ENCODE data around the gene PCP4L1.
"Not testable (repeated sequence)": the region's sequence is repeated elsewhere in the genome, so short reads cannot be mapped to it uniquely, and the experiment has no call there.

Gene PCP4L1

GRCh38 chr1:161250829-161251228 is 7.7 kb upstream of the PCP4L1 start:
- Histone ChIP-seq H2BK5ac (ENCODE audit: low read length) (no peak overlapping the region), H3K18ac (ENCODE audit: low read length) (no peak overlapping the region), H2BK15ac (replicated peaks; ENCODE audit: low read depth) (no peak overlapping the region), H3K36me3 (ENCODE audit: control insufficient read depth, insufficient read depth, low read length) (no peaks in the 10 kb centered on the region), H3K4me3 (ENCODE audit: low read length) (no peak overlapping the region), H2AK5ac (ENCODE audit: low read length) (no peak overlapping the region), H3K4me1 (ENCODE audit: control insufficient read depth, low read depth, low read length) (no peaks in the 10 kb centered on the region), H2BK120ac (ENCODE audit: low read depth, low read length) (no peak overlapping the region), H4K8ac (ENCODE audit: low read depth, low read length) (no peak overlapping the region), H4K5ac (ENCODE audit: low read length) (no peak overlapping the region), H3K79me1 (ENCODE audit: low read length) (no peaks in the 10 kb centered on the region), H3K23ac (ENCODE audit: low read length) (no peak overlapping the region), H3K27me3 (ENCODE audit: insufficient read depth, low read length, poor library complexity) (no peaks in the 10 kb centered on the region), H3K9ac (ENCODE audit: low read length) (no peak overlapping the region), H3K4me2 (ENCODE audit: low read length) (no peak overlapping the region), H3K27ac (ENCODE audit: low read depth, low read length) (no peak overlapping the region), H3K4ac (ENCODE audit: low read depth, low read length) (no peak overlapping the region), H3K79me2 (ENCODE audit: control insufficient read depth, insufficient read depth, low read length) (no peaks in the 10 kb centered on the region), H3K56ac (ENCODE audit: low read length) (no peak overlapping the region)
- no CpG with 5 or more reads among the region's 7 CpGs for WGBS (ENCODE audit: extremely low coverage, insufficient coverage, low lambda C conversion rate)
- DNase-seq: no peak

- Histone ChIP-seq H3K27ac (ENCODE audit: low read depth, low read length) (no peak overlapping the region), H2AK5ac (ENCODE audit: low read length) (no peak overlapping the region), H3K18ac (ENCODE audit: low read length) (no peak overlapping the region), H3K79me1 (ENCODE audit: low read length) (no peaks in the 10 kb centered on the region), H3K9ac (ENCODE audit: low read length) (no peak overlapping the region), H2BK15ac (replicated peaks; ENCODE audit: low read depth) (no peak overlapping the region), H3K27me3 (ENCODE audit: insufficient read depth, low read length, poor library complexity) (no peaks in the 10 kb centered on the region), H2BK120ac (ENCODE audit: low read depth, low read length) (no peak overlapping the region), H3K4me1 (ENCODE audit: control insufficient read depth, low read depth, low read length) (no peaks in the 10 kb centered on the region), H3K79me2 (ENCODE audit: control insufficient read depth, insufficient read depth, low read length) (no peaks in the 10 kb centered on the region), H4K5ac (ENCODE audit: low read length) (no peak overlapping the region), H3K4me3 (ENCODE audit: low read length) (no peak overlapping the region), H3K4ac (ENCODE audit: low read depth, low read length) (no peak overlapping the region), H3K23ac (ENCODE audit: low read length) (no peak overlapping the region), H3K4me2 (ENCODE audit: low read length) (no peak overlapping the region), H2BK5ac (ENCODE audit: low read length) (no peak overlapping the region), H4K8ac (ENCODE audit: low read depth, low read length) (no peak overlapping the region), H3K36me3 (ENCODE audit: control insufficient read depth, insufficient read depth, low read length) (no peaks in the 10 kb centered on the region), H3K56ac (ENCODE audit: low read length) (no peak overlapping the region)
- DNase-seq: no peak
- WGBS (ENCODE audit: extremely low coverage, insufficient coverage, low lambda C conversion rate): no CpG with 5 or more reads among the region's 8 CpGs
These were observed 7.0 kb upstream of the PCP4L1 start for GRCh38 chr1:161251579-161251978.

GRCh38 chr1:161255302-161255701 is 3.2 kb upstream of the PCP4L1 start:
- H3K4me1 ChIP-seq (ENCODE audit: control insufficient read depth, low read depth, low read length); H2BK5ac ChIP-seq (ENCODE audit: low read length); H2AK5ac ChIP-seq (ENCODE audit: low read length); H4K5ac ChIP-seq (ENCODE audit: low read length); H3K27ac ChIP-seq (ENCODE audit: low read depth, low read length); H3K79me2 ChIP-seq (ENCODE audit: control insufficient read depth, insufficient read depth, low read length); H3K36me3 ChIP-seq (ENCODE audit: control insufficient read depth, insufficient read depth, low read length); H3K23ac ChIP-seq (ENCODE audit: low read length); H4K8ac ChIP-seq (ENCODE audit: low read depth, low read length); H3K18ac ChIP-seq (ENCODE audit: low read length); H3K9ac ChIP-seq (ENCODE audit: low read length); H3K79me1 ChIP-seq (ENCODE audit: low read length); H3K4ac ChIP-seq (ENCODE audit: low read depth, low read length); DNase-seq; H2BK15ac ChIP-seq (replicated peaks; ENCODE audit: low read depth); H3K4me2 ChIP-seq (ENCODE audit: low read length); H3K4me3 ChIP-seq (ENCODE audit: low read length); H2BK120ac ChIP-seq (ENCODE audit: low read depth, low read length): not testable (repeated sequence)
- H3K56ac ChIP-seq (ENCODE audit: low read length): peak overlapping the region; percentile 49
- peaks cover 14% of the 10 kb centered on the region for H3K27me3 ChIP-seq (ENCODE audit: insufficient read depth, low read length, poor library complexity)
- no CpG with 5 or more reads among the region's 5 CpGs for WGBS (ENCODE audit: extremely low coverage, insufficient coverage, low lambda C conversion rate)

GRCh38 chr1:161255955-161256520 is 2.5 kb upstream of the PCP4L1 start:
- not testable (repeated sequence) for H2BK120ac ChIP-seq (ENCODE audit: low read depth, low read length); H2BK5ac ChIP-seq (ENCODE audit: low read length); H3K4ac ChIP-seq (ENCODE audit: low read depth, low read length); H4K5ac ChIP-seq (ENCODE audit: low read length); H3K18ac ChIP-seq (ENCODE audit: low read length); H2AK5ac ChIP-seq (ENCODE audit: low read length); H4K8ac ChIP-seq (ENCODE audit: low read depth, low read length); H3K4me2 ChIP-seq (ENCODE audit: low read length); H3K79me2 ChIP-seq (ENCODE audit: control insufficient read depth, insufficient read depth, low read length); H3K27ac ChIP-seq (ENCODE audit: low read depth, low read length); H3K4me1 ChIP-seq (ENCODE audit: control insufficient read depth, low read depth, low read length); H3K56ac ChIP-seq (ENCODE audit: low read length); H3K79me1 ChIP-seq (ENCODE audit: low read length); H3K9ac ChIP-seq (ENCODE audit: low read length); H3K4me3 ChIP-seq (ENCODE audit: low read length); H3K36me3 ChIP-seq (ENCODE audit: control insufficient read depth, insufficient read depth, low read length); H3K23ac ChIP-seq (ENCODE audit: low read length); H2BK15ac ChIP-seq (replicated peaks; ENCODE audit: low read depth)
- H3K27me3 ChIP-seq (ENCODE audit: insufficient read depth, low read length, poor library complexity): peaks cover 16% of the 10 kb centered on the region
- no CpG with 5 or more reads among the region's 4 CpGs for WGBS (ENCODE audit: extremely low coverage, insufficient coverage, low lambda C conversion rate)
- DNase-seq: peak; percentile 88

- H3K4me1 ChIP-seq (ENCODE audit: control insufficient read depth, low read depth, low read length); H3K23ac ChIP-seq (ENCODE audit: low read length); H3K27ac ChIP-seq (ENCODE audit: low read depth, low read length); H3K18ac ChIP-seq (ENCODE audit: low read length); H3K4me2 ChIP-seq (ENCODE audit: low read length); H3K9ac ChIP-seq (ENCODE audit: low read length); H2BK5ac ChIP-seq (ENCODE audit: low read length); H3K36me3 ChIP-seq (ENCODE audit: control insufficient read depth, insufficient read depth, low read length); H3K4ac ChIP-seq (ENCODE audit: low read depth, low read length); H4K5ac ChIP-seq (ENCODE audit: low read length); H3K79me1 ChIP-seq (ENCODE audit: low read length); H2BK120ac ChIP-seq (ENCODE audit: low read depth, low read length); H2AK5ac ChIP-seq (ENCODE audit: low read length); H3K79me2 ChIP-seq (ENCODE audit: control insufficient read depth, insufficient read depth, low read length); H3K4me3 ChIP-seq (ENCODE audit: low read length); H2BK15ac ChIP-seq (replicated peaks; ENCODE audit: low read depth); H3K56ac ChIP-seq (ENCODE audit: low read length); DNase-seq; H4K8ac ChIP-seq (ENCODE audit: low read depth, low read length): not testable (repeated sequence)
- peaks cover 16% of the 10 kb centered on the region for H3K27me3 ChIP-seq (ENCODE audit: insufficient read depth, low read length, poor library complexity)
- WGBS (ENCODE audit: extremely low coverage, insufficient coverage, low lambda C conversion rate): no CpG with 5 or more reads among the region's 5 CpGs
These were observed 1.4 kb upstream of the PCP4L1 start for GRCh38 chr1:161257109-161257508.

- no peak for DNase-seq
- no peak overlapping the region for H3K9ac ChIP-seq (ENCODE audit: low read length)
- no peak overlapping the region for H2AK5ac ChIP-seq (ENCODE audit: low read length)
- H3K27me3 ChIP-seq (ENCODE audit: insufficient read depth, low read length, poor library complexity): peaks cover 16% of the 10 kb centered on the region
- no peaks in the 10 kb centered on the region for H3K79me1 ChIP-seq (ENCODE audit: low read length)
- WGBS (ENCODE audit: extremely low coverage, insufficient coverage, low lambda C conversion rate): no CpG with 5 or more reads among the region's 6 CpGs
- no peak overlapping the region for H3K4me2 ChIP-seq (ENCODE audit: low read length)
- no peak overlapping the region for H4K8ac ChIP-seq (ENCODE audit: low read depth, low read length)
- no peak overlapping the region for H3K56ac ChIP-seq (ENCODE audit: low read length)
- no peak overlapping the region for H2BK120ac ChIP-seq (ENCODE audit: low read depth, low read length)
- no peak overlapping the region for H3K23ac ChIP-seq (ENCODE audit: low read length)
- no peak overlapping the region for H2BK15ac ChIP-seq (replicated peaks; ENCODE audit: low read depth)
- no peak overlapping the region for H3K27ac ChIP-seq (ENCODE audit: low read depth, low read length)
- no peak overlapping the region for H4K5ac ChIP-seq (ENCODE audit: low read length)
- no peak overlapping the region for H3K18ac ChIP-seq (ENCODE audit: low read length)
- H3K36me3 ChIP-seq (ENCODE audit: control insufficient read depth, insufficient read depth, low read length): no peaks in the 10 kb centered on the region
- no peaks in the 10 kb centered on the region for H3K79me2 ChIP-seq (ENCODE audit: control insufficient read depth, insufficient read depth, low read length)
- H2BK5ac ChIP-seq (ENCODE audit: low read length): no peak overlapping the region
- no peaks in the 10 kb centered on the region for H3K4me1 ChIP-seq (ENCODE audit: control insufficient read depth, low read depth, low read length)
- H3K4ac ChIP-seq (ENCODE audit: low read depth, low read length): no peak overlapping the region
- no peak overlapping the region for H3K4me3 ChIP-seq (ENCODE audit: low read length)
These were observed 779 bp downstream of the PCP4L1 start for GRCh38 chr1:161259345-161259702.

Data from mesendoderm (in vitro differentiated cells).